ENCODE data around the gene WWOX.
"Not testable (repeated sequence)": the region's sequence is repeated elsewhere in the genome, so short reads cannot be mapped to it uniquely, and the experiment has no call there.

Gene WWOX

DNA sequence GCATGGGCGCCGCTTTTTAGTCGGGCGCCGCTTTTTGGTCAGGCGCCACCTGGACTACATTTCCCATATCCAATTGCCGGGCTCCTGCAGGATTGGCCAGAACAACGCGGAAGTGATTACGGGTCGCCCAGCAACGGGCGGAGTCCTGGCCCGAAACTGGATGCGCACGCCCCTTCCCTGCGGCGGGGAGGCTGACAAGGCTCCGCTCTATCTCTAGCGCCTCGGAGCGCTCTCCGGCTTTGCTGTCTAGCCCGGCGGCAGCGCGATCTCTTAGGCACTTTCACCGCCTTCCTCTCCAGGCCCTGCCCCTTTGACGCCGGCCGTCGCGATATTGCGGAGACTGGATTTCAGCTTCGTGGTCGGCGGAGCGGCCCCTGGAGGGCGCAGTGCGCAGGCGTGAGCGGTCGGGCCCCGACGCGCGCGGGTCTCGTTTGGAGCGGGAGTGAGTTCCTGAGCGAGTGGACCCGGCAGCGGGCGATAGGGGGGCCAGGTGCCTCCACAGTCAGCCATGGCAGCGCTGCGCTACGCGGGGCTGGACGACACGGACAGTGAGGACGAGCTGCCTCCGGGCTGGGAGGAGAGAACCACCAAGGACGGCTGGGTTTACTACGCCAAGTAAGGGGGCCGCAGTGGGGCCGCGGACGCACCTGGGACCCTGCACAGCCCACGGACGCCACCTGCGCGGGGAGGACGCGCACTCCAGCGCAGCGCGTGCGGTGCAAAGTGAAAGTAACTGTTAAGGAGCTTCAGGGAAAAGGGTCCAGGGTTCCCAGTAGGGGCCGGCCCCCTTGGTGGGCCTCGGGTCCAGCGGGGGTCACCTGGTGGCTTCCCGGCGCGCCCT lies at the start of gene WWOX:
WWOX (plus strand) TSS at position 384 of the 841 bp plus-strand sequence.
- Histone ChIP-seq H3K9me3 (ENCODE audit: control insufficient read depth in 2 of 2, low read length in 2 of 2) (no peaks in the 10 kb centered on the region), H3K4me1 (ENCODE audit: control insufficient read depth, insufficient read depth, low read length) (peaks cover 18% of the 10 kb centered on the region), H3K9ac (ENCODE audit: low read length in 2 of 2) (peak within 1 kb of the TSS; percentile 84 to 86), H3K4me3 (ENCODE audit: low read length in 2 of 2) (peak within 1 kb of the TSS; percentile 95 to 96), H3K27ac (ENCODE audit: low read length) (peak within 1 kb of the TSS; percentile 82), H3K36me3 (ENCODE audit: control insufficient read depth in 2 of 2, insufficient read depth in 2 of 2, low read length in 2 of 2) (no peaks in the 10 kb centered on the region), H3K27me3 (ENCODE audit: control insufficient read depth in 1 of 2, insufficient read depth in 2 of 2, low read length in 2 of 2) (peaks cover 0 to 2% of the 10 kb centered on the region in 2 donors)

- H3K27me3 ChIP-seq (ENCODE audit: control insufficient read depth in 1 of 2, insufficient read depth in 2 of 2, low read length in 2 of 2), result peaks cover 0 to 2% of the 10 kb centered on the region in 2 donors
- peaks cover 1% of the 10 kb centered on the region for H3K4me1 ChIP-seq (ENCODE audit: control insufficient read depth, insufficient read depth, low read length)
- H3K9me3 ChIP-seq (ENCODE audit: control insufficient read depth in 2 of 2, low read length in 2 of 2), result peaks cover 0 to 2% of the 10 kb centered on the region in 2 donors
- H3K4me3 ChIP-seq (ENCODE audit: low read length in 2 of 2), result no peak overlapping the region
- H3K9ac ChIP-seq (ENCODE audit: low read length in 2 of 2), result no peak overlapping the region
- H3K27ac ChIP-seq (ENCODE audit: low read length), result no peak overlapping the region
- no peaks in the 10 kb centered on the region for H3K36me3 ChIP-seq (ENCODE audit: control insufficient read depth in 2 of 2, insufficient read depth in 2 of 2, low read length in 2 of 2)
Measured at GRCh38 chr16:78050734-78051400, 48.6 kb upstream of the WWOX start.

DNA sequence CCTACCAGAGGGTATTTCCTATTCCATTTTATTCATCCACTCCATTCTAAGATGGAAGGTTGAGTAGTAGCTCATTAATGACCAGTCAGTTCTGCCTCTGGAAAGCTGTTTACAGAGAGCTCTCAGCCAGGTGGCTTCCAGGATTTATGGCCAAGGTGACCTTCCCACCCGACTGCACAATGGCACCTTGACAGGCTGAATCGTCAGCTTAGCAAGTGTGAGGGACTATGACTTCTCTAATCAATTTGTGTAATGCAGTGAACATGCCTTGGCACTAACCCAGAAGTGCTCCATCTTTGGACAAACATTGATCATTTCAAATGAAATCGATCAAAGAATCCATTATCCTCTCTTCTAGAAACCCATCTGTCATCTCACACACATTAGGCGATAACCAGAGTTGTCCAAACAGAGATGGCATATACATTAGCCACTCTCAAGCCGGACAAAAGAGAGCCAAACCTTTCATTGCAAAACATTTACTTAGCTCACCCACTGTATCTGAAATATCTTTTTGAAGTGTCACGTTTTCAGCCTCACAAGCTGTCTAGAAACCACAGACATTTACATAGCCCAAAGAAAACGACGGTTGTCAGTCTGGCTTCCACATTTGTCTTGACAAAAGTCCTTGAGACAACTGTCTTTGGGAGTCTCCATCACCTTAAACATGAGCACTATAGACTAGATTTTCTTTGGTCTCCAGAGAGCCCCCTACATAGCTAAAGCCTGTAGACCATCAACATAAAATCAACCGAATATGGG lies 41.5 kb upstream of the WWOX start:
- Histone ChIP-seq H3K4me1 (ENCODE audit: control insufficient read depth, insufficient read depth, low read length) (no peaks in the 10 kb centered on the region), H3K4me3 (ENCODE audit: low read length in 2 of 2) (no peak overlapping the region), H3K9me3 (ENCODE audit: control insufficient read depth in 2 of 2, low read length in 2 of 2) (peaks cover 0 to 2% of the 10 kb centered on the region in 2 donors), H3K27me3 (ENCODE audit: control insufficient read depth in 1 of 2, insufficient read depth in 2 of 2, low read length in 2 of 2) (peaks cover 0 to 2% of the 10 kb centered on the region in 2 donors), H3K9ac (ENCODE audit: low read length in 2 of 2) (no peak overlapping the region), H3K36me3 (ENCODE audit: control insufficient read depth in 2 of 2, insufficient read depth in 2 of 2, low read length in 2 of 2) (no peaks in the 10 kb centered on the region), H3K27ac (ENCODE audit: low read length) (no peak overlapping the region)

DNA sequence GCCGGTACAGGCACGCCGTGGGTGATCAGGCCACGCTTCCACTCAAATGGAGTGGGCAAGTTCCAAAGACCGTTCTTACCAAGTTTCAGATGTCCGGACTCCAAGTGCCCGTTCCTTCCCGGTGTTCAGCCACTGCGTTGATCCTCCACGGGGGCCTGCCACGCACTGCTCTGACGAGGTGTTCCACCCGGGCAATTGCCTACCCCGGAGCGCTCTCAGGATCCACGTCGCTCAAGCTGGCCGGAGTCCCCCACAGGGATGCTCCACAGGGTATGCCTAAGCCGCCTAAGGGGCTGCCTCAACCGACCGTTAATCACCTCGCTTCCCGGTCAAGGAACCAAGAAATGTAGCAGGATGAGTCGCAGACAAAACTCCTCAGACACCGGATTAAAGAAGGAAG lies 39.6 kb upstream of the WWOX start:
- not testable (repeated sequence) for H3K4me3 ChIP-seq (ENCODE audit: low read length in 2 of 2); H3K27me3 ChIP-seq (ENCODE audit: control insufficient read depth in 1 of 2, insufficient read depth in 2 of 2, low read length in 2 of 2); H3K9me3 ChIP-seq (ENCODE audit: control insufficient read depth in 2 of 2, low read length in 2 of 2); H3K9ac ChIP-seq (ENCODE audit: low read length in 2 of 2); H3K4me1 ChIP-seq (ENCODE audit: control insufficient read depth, insufficient read depth, low read length); H3K27ac ChIP-seq (ENCODE audit: low read length); H3K36me3 ChIP-seq (ENCODE audit: control insufficient read depth in 2 of 2, insufficient read depth in 2 of 2, low read length in 2 of 2)

GRCh38 chr16:78060295-78060694 lies 39.2 kb upstream of the WWOX start:
- Histone ChIP-seq H3K27me3 (ENCODE audit: control insufficient read depth in 1 of 2, insufficient read depth in 2 of 2, low read length in 2 of 2) (peaks cover 0 to 2% of the 10 kb centered on the region in 2 donors), H3K4me3 (ENCODE audit: low read length in 2 of 2) (no peak overlapping the region), H3K27ac (ENCODE audit: low read length) (no peak overlapping the region), H3K9me3 (ENCODE audit: control insufficient read depth in 2 of 2, low read length in 2 of 2) (no peaks in the 10 kb centered on the region), H3K9ac (ENCODE audit: low read length in 2 of 2) (no peak overlapping the region), H3K4me1 (ENCODE audit: control insufficient read depth, insufficient read depth, low read length) (no peaks in the 10 kb centered on the region), H3K36me3 (ENCODE audit: control insufficient read depth in 2 of 2, insufficient read depth in 2 of 2, low read length in 2 of 2) (no peaks in the 10 kb centered on the region)

DNA sequence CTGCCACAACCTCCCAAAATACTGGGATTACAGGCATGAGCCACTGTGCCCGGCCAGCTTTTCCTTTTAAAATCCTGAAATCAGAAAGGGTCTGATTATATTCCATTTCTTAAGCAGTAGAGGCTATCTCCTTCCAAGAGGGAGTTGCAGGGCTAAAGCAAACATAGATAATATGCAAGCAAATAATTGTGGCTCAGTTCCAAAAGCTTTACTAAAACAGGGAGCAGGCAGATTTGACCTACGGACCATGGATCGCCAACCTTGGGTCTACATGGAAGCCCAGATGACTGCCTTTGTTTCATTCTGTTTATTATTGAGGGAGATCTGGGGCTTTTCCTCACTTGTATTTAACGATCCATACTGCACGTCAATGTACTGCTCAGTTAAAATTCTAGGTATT lies 38.6 kb upstream of the WWOX start:
- Histone ChIP-seq H3K9ac (ENCODE audit: low read length in 2 of 2) (no peak overlapping the region), H3K9me3 (ENCODE audit: control insufficient read depth in 2 of 2, low read length in 2 of 2) (no peaks in the 10 kb centered on the region), H3K27ac (ENCODE audit: low read length) (no peak overlapping the region), H3K36me3 (ENCODE audit: control insufficient read depth in 2 of 2, insufficient read depth in 2 of 2, low read length in 2 of 2) (no peaks in the 10 kb centered on the region), H3K27me3 (ENCODE audit: control insufficient read depth in 1 of 2, insufficient read depth in 2 of 2, low read length in 2 of 2) (peaks cover 0 to 2% of the 10 kb centered on the region in 2 donors), H3K4me1 (ENCODE audit: control insufficient read depth, insufficient read depth, low read length) (no peaks in the 10 kb centered on the region), H3K4me3 (ENCODE audit: low read length in 2 of 2) (no peak overlapping the region)

- Histone ChIP-seq H3K9me3 (ENCODE audit: control insufficient read depth in 2 of 2, low read length in 2 of 2) (no peaks in the 10 kb centered on the region), H3K9ac (ENCODE audit: low read length in 2 of 2) (no peak overlapping the region), H3K4me3 (ENCODE audit: low read length in 2 of 2) (no peak overlapping the region), H3K4me1 (ENCODE audit: control insufficient read depth, insufficient read depth, low read length) (no peaks in the 10 kb centered on the region), H3K27ac (ENCODE audit: low read length) (no peak overlapping the region), H3K36me3 (ENCODE audit: control insufficient read depth in 2 of 2, insufficient read depth in 2 of 2, low read length in 2 of 2) (no peaks in the 10 kb centered on the region), H3K27me3 (ENCODE audit: control insufficient read depth in 1 of 2, insufficient read depth in 2 of 2, low read length in 2 of 2) (no peaks in the 10 kb centered on the region)
Measured at GRCh38 chr16:78065319-78065718, 34.1 kb upstream of the WWOX start.

DNA sequence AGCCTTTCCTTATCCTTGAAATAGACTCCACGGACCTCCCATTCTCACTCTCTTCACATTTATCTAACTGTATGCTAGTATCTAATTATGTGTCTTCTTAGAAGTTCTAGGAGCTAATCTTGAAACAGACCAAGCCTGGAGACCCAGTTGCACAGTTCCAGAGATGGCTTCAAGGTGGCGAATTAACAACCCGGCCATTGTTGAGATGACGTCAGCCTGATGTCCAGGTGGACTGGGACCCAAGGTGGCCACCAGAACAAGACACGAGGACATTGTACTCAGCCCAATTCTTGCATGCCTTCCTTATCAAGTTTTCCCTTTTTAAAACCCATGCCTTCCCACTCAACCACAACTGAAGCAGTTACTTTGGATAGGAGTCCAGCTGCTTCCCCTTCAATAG lies 29.5 kb upstream of the WWOX start:
- H3K27me3 ChIP-seq (ENCODE audit: control insufficient read depth in 1 of 2, insufficient read depth in 2 of 2, low read length in 2 of 2), result no peaks in the 10 kb centered on the region
- no peaks in the 10 kb centered on the region for H3K9me3 ChIP-seq (ENCODE audit: control insufficient read depth in 2 of 2, low read length in 2 of 2)
- H3K27ac ChIP-seq (ENCODE audit: low read length), result no peak overlapping the region
- no peak overlapping the region for H3K9ac ChIP-seq (ENCODE audit: low read length in 2 of 2)
- no peaks in the 10 kb centered on the region for H3K4me1 ChIP-seq (ENCODE audit: control insufficient read depth, insufficient read depth, low read length)
- no peaks in the 10 kb centered on the region for H3K36me3 ChIP-seq (ENCODE audit: control insufficient read depth in 2 of 2, insufficient read depth in 2 of 2, low read length in 2 of 2)
- no peak overlapping the region for H3K4me3 ChIP-seq (ENCODE audit: low read length in 2 of 2)

DNA sequence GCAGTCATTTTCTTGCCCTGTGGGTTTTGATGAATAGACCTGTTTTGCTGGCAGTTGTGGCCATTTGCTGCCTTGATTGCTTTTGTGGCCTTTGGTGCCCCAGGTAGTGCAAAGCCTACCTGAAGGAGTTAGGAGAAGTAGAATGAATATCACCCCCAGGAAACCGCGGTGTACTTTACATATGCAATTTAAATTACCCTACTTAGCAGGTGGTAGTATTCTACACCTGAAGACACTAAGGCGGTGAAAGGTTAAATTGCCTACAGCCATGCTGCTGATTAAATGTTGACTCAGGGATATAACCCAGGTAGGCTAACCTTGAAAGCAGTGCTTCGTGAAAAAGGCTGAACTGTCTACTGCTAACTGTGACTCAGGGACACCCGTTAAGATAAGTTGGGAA lies 27.2 kb upstream of the WWOX start:
- Histone ChIP-seq H3K9ac (ENCODE audit: low read length in 2 of 2) (no peak overlapping the region), H3K27ac (ENCODE audit: low read length) (no peak overlapping the region), H3K4me3 (ENCODE audit: low read length in 2 of 2) (no peak overlapping the region), H3K27me3 (ENCODE audit: control insufficient read depth in 1 of 2, insufficient read depth in 2 of 2, low read length in 2 of 2) (no peaks in the 10 kb centered on the region), H3K4me1 (ENCODE audit: control insufficient read depth, insufficient read depth, low read length) (no peaks in the 10 kb centered on the region), H3K36me3 (ENCODE audit: control insufficient read depth in 2 of 2, insufficient read depth in 2 of 2, low read length in 2 of 2) (no peaks in the 10 kb centered on the region), H3K9me3 (ENCODE audit: control insufficient read depth in 2 of 2, low read length in 2 of 2) (no peaks in the 10 kb centered on the region)

GRCh38 chr16:78075800-78076199 lies 23.7 kb upstream of the WWOX start:
- H3K27me3 ChIP-seq (ENCODE audit: control insufficient read depth in 1 of 2, insufficient read depth in 2 of 2, low read length in 2 of 2), result no peaks in the 10 kb centered on the region
- H3K27ac ChIP-seq (ENCODE audit: low read length), result no peak overlapping the region

More at GRCh38 chr16:78075800-78076199, 23.7 kb upstream of the WWOX start:
- H3K9ac ChIP-seq (ENCODE audit: low read length in 2 of 2), result no peak overlapping the region
- H3K36me3 ChIP-seq (ENCODE audit: control insufficient read depth in 2 of 2, insufficient read depth in 2 of 2, low read length in 2 of 2), result no peaks in the 10 kb centered on the region
- no peaks in the 10 kb centered on the region for H3K4me1 ChIP-seq (ENCODE audit: control insufficient read depth, insufficient read depth, low read length)
- H3K9me3 ChIP-seq (ENCODE audit: control insufficient read depth in 2 of 2, low read length in 2 of 2), result no peaks in the 10 kb centered on the region
- H3K4me3 ChIP-seq (ENCODE audit: low read length in 2 of 2), result no peak overlapping the region
